Stimulated activated CD4-positive, alpha-beta T cell treated with anti-CD3 and anti-CD28 coated beads, Interleukin-2, amount 100 ng/mL, for 4 hours (primary cell): Measurements from ENCODE around the gene EEPD1.

Source experiments
- DNase-seq: peaks from one replicate; pipeline ENCODE4 v3.0.0-alpha.2; 2020; ENCODE audit warnings: low read depth

Gene EEPD1

DNA sequence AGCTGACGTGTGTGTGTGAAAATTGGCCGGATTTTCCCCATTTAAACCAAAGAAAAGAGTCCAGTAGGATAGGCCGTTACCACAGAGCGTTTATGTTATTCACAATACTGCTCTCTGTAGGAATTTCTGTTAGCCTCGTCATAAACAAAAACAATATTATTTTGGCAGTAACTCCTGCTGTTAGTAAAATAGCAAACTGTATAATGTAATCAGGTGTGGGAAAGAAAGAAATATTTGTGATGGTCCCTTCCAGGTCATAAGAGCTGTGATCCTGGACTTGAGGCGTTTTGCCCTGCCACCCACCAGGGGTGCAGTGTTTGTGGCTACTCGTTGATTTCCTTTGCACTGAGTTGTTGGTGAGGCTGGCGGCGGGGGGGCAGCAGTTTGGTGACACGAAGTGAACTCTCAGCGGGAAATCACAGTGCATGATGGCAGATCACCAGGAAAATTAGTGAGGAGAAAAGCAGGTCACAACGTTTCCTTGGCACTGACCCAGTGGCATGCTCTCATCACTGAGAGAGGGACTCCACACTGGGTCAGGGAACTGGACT lies 2.8 kb downstream of the EEPD1 start:
- no peak for DNase-seq

DNA sequence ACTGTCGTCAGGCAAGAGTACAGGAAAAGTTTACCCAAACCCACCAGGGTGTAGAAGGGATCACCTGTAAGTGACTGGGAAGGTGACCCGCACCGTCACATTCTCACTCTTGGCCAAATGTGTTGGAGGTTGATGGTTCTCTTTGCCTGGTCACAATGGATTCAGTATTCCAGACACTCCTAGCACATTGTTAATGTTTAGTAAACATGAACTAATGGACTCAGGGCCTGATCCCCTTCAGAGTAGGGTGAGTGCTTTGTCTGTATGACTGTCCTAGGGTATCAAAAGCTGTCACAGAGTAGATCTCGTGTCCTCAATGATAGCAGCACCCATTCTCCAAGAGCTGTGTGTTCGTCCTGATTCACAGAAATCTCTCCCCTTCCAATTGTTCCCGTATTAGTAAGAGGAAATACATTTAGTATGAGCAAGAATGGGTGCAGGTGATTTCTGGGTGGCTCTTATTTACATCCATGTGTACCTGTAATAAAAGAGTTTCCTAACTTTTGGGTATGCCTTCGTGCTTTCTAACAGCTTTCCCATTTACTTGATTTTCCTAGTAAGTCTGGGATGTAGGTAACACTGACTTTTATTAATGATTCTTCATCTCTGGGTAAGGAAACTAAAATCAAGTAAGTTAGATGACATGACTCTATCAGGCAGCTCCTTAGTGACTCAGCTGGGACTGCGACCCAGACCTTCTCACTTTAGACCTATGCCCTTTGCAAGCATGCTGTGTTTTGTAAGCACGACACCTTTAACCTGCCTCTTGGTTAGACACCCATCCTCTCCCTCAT lies 4.7 kb downstream of the EEPD1 start:
- no peak for DNase-seq

DNA sequence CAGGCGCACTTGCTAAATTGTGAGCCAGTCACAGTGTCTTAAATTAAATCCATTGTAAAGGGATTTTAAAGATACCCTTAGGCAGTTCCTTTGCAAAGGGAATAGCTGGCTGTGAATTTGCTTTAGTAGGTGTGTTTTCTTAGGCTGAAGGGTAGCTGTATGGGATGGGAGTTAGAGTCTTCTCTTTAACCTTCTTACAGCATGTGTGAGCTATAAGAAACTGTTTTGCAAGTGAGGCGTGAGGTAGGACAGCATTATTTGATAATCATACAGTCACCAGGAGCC lies 5.2 kb downstream of the EEPD1 start:
- DNase-seq, result no peak

DNA sequence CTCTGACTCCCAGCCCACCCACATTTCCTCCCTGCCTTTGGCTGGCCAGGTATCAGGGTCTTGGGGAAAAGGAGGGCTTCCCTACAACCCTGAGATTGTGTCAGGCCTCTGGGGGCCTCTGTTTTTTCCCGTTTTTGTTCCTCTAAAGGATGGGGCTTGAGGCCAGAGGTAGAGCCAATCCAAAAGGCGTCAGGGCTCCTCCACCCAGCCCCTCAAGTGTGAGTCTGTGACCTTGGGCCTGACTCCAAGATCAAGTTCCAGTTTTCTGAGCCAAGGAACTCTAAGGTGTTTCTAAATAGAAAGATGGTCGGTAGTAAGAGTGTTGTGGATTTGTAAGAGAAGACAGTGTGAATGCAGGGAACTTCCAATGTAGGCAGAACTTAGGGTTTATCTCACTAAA lies 6.6 kb downstream of the EEPD1 start:
- DNase-seq, result no peak

- DNase-seq, result no peak
Observed at GRCh38 chr7:36160313-36160712, 7.3 kb downstream of the EEPD1 start.

DNA sequence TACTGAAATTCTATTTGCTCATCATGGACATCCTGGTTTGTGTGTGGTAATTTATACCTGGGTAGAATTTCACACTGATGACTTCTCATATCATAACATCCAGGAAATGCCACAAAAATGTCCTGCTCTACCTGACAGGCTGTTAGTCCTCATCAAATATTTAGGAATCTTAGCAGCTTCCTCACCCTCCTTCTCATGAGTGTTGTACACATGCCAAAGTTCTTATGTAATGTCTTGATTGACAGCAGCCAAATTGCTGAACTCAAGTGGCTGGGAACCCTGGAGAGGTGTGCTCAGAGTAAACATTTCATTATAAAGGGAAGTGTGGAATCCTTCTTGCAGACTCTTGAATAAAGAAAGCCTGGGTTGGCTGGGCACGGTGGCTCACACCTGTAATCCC lies 8.9 kb downstream of the EEPD1 start:
- DNase-seq, result no peak

DNA sequence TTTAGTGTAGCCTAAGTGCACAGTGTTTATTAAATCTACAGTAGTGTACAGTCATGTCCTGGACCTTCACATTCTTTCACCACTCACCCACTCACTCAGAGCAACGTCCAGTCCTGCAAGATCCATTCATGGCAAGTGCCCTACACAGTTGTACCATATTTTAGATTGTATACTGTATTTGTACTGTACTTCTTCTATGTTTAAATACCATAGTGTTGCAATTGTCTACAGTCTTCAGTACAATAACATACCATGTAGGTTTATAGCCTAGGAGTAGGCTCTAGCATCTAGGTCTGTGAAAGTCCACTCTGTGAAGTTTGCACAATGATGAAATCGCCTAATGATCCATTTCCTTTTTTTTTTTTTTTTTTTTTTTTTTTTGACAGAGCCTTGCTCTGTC lies 12.0 kb downstream of the EEPD1 start:
- DNase-seq, result no peak

GRCh38 chr7:36165802-36166201 lies 12.7 kb downstream of the EEPD1 start:
- no peak for DNase-seq

- no peak for DNase-seq
Observed at GRCh38 chr7:36167403-36168050, 14.5 kb downstream of the EEPD1 start.

DNA sequence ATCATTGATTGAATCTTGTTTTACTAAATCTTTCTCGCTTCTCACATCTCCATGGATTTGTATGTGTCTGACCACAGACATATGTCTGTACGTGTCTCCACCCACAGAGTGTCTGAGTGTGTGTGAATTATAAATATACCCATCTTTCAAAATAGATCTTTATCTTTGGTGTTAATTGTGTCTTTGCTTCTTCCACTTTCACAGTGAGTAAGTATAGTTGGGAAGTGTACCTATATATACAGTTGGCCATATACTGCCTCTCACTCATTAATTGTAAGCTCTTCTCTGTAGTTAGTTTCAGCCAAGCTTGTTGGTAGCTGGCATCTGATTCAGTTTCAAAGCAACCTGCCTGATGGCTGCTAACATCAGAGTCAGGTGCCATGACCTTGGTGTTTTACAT lies 18.4 kb downstream of the EEPD1 start:
- DNase-seq, result no peak

DNA sequence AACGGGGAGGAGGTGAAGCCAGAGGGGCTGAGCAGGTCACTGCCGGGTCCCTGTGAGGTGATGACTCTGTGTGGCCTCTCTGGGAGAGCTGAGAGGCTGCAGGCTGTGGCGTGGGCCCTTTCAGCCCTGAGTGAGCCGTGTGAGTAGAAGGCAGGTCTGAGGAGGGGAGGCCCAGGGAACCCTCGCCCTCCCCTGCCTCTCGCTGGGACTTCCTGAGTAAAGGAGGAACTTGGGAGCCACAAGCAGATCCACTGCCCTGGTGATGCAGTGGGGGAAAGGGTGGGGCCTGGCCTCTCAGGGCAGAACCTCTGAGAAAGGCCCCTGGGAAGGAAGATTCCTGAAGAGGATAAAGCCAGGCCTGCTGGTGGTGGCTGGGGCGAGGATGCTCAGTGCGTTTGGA lies 22.8 kb downstream of the EEPD1 start:
- DNase-seq, result no peak

- no peak for DNase-seq
Observed at GRCh38 chr7:36176697-36177096, 23.6 kb downstream of the EEPD1 start.

- DNase-seq, result no peak
Observed at GRCh38 chr7:36180121-36180520, 27.1 kb downstream of the EEPD1 start.

DNA sequence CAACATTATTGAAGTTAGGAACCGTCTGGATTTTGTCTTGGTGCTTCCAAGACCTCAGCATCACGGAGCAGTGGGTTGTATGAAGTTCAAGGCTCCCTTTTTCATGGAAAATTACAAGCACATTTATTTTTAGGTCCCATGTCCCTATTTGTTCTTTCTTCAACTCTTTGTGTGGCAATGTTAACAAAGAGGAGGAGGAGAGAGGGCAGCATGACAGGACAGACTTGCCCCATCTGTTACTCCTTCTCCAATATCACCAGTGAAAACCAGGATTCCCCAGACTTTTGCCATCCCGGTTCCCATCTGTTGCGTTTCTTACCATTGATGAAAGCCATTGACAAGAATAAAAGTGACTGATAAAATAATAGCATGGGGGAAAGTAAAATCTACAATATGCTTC lies 28.6 kb downstream of the EEPD1 start:
- DNase-seq, result no peak

GRCh38 chr7:36182854-36183604 lies 30.0 kb downstream of the EEPD1 start:
- no peak for DNase-seq

- DNase-seq, result no peak
Observed at GRCh38 chr7:36185092-36185491, 32.0 kb downstream of the EEPD1 start.

GRCh38 chr7:36185756-36186155 lies 32.7 kb downstream of the EEPD1 start:
- DNase-seq, result no peak

GRCh38 chr7:36186359-36187121 lies 33.5 kb downstream of the EEPD1 start:
- no peak for DNase-seq

DNA sequence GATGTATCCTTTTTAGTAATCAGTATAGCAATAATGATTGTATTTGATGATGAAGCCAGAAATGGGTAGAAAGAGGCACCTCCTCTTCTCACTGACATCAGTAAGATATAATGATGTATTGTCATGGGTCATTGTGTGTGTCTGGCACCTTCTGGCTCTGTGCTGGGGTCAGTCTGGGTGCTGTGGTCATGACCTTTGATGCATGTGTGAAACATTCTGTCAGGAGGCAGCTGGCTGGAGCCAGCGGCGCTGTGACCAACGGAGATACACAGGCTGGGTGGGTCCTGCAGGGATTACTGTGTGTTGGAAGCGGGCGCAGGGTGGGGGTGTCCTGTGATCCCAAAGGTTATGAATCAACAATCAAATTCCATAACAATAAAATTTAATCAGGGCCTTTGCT lies 35.2 kb downstream of the EEPD1 start:
- DNase-seq, result no peak

- DNase-seq, result no peak
Observed at GRCh38 chr7:36188906-36189305, 35.9 kb downstream of the EEPD1 start.

- DNase-seq, result no peak
Observed at GRCh38 chr7:36190447-36191291, 37.6 kb downstream of the EEPD1 start.
